H1 (cell line): ENCODE results near the gene MYO15A. TPM values are rescaled to one million over a fixed set of nuclear protein-coding genes. Genes with fewer than 3 reads are reported as not detected.

Source experiments
- CTCF ChIA-PET: fragments of 300-600 bp; sonication (Branson Sonifier 250); formaldehyde crosslinking; loops from one replicate; lab custom pipeline; 2021; ENCODE audit not compliant: partially characterized antibody; lab: Charles Lee
- POLR2A ChIA-PET: fragments of 300-600 bp; sonication (Branson Sonifier 250); formaldehyde crosslinking; loops from one replicate; lab custom pipeline; 2021; ENCODE audit warnings: inconsistent platforms; ENCODE audit not compliant: partially characterized antibody; lab: Charles Lee
- DNase-seq, 2 experiments: peaks; one replicate each; pipeline versions ENCODE4 v3.0.0 to v3.0.0-alpha.2; 2010 to 2022; ENCODE audit warnings: low spot score in 2 of 2, low read depth in 1 of 2, mixed read lengths in 1 of 2
- FAIRE-seq: peaks from 2 replicates; lab custom pipeline; 2011; peaks lifted over from hg19 to GRCh38; lab: Jason Lieb, UNC
- H2AFZ ChIP-seq: 2 replicates; pipeline ENCODE4 v1.8.1; 2012; ENCODE audit warnings: low read length, inconsistent platforms
- H2AK5ac ChIP-seq: 2 replicates; pipeline ENCODE4 v1.6.1; 2013; ENCODE audit warnings: low read depth, low read length
- H2BK120ac ChIP-seq: replicated peaks from 2 replicates; pipeline ENCODE3; 2013; ENCODE audit warnings: low read depth, low read length, inconsistent platforms
- H2BK12ac ChIP-seq: 2 replicates; pipeline ENCODE4 v1.6.1; 2013; ENCODE audit warnings: low read depth, low read length
- H2BK15ac ChIP-seq: 2 replicates; pipeline ENCODE4 v1.6.1; 2013; ENCODE audit warnings: low read length
- H2BK20ac ChIP-seq: 2 replicates; pipeline ENCODE4 v1.6.1; 2013; ENCODE audit warnings: low read length
- H2BK5ac ChIP-seq: 2 replicates; pipeline ENCODE4 v1.6.1; 2013; ENCODE audit warnings: low read depth, low read length
- H3K14ac ChIP-seq: 2 replicates; pipeline ENCODE4 v1.6.1; 2013; ENCODE audit warnings: inconsistent platforms; ENCODE audit not compliant: insufficient read length
- H3K18ac ChIP-seq: 2 replicates; pipeline ENCODE4 v1.6.1; 2013; ENCODE audit warnings: low read length; ENCODE audit errors: extremely low read depth
- H3K23ac ChIP-seq: 2 replicates; pipeline ENCODE4 v1.6.1; 2013; ENCODE audit warnings: inconsistent platforms; ENCODE audit not compliant: insufficient read length
- H3K23me2 ChIP-seq: 2 replicates; pipeline ENCODE4 v1.6.1; 2013; ENCODE audit warnings: low read depth, low read length
- H3K27ac ChIP-seq: 2 replicates; pipeline ENCODE4 v1.6.1; 2011; ENCODE audit warnings: low read depth, low read length, inconsistent platforms
- H3K27me3 ChIP-seq, 4 experiments: replicated peaks in 1 of 4; 1 replicate in 1 of 4; 2 replicates in 3 of 4; pipeline versions ENCODE4 v1.6.1 to v1.8.1; 2011 to 2013; ENCODE audit warnings: low read length in 3 of 4, mild to moderate bottlenecking in 3 of 4, inconsistent platforms in 2 of 4, mixed read lengths in 2 of 4, moderate library complexity in 1 of 4; ENCODE audit not compliant: control insufficient read depth in 3 of 4, insufficient read depth in 3 of 4; ENCODE audit errors: extremely low read depth in 1 of 4
- H3K36me3 ChIP-seq, 4 experiments: 2 replicates each; pipeline versions ENCODE4 v1.6.1 to v1.8.1; 2011 to 2013; ENCODE audit warnings: mild to moderate bottlenecking in 4 of 4, low read length in 3 of 4, moderate library complexity in 2 of 4, control low read depth in 1 of 4, inconsistent platforms in 1 of 4; ENCODE audit not compliant: insufficient read depth in 4 of 4, control insufficient read depth in 2 of 4
- H3K4ac ChIP-seq: replicated peaks from 2 replicates; pipeline ENCODE3; 2013; ENCODE audit warnings: low read length, low read depth, mixed read lengths, inconsistent platforms; ENCODE audit not compliant: insufficient read length
- H3K4me1 ChIP-seq, 4 experiments: replicated peaks in 1 of 4; 1 replicate in 1 of 4; 2 replicates in 3 of 4; pipeline versions ENCODE4 v1.6.1 to v1.8.1; 2011 to 2013; ENCODE audit warnings: low read length in 3 of 4, inconsistent platforms in 2 of 4, mixed read lengths in 1 of 4; ENCODE audit not compliant: insufficient read depth in 4 of 4, control insufficient read depth in 3 of 4
- H3K4me2 ChIP-seq, 2 experiments: 2 replicates each; pipeline versions ENCODE4 v1.6.1 to v1.8.1; 2011 to 2013; ENCODE audit warnings: low read depth in 2 of 2, low read length in 2 of 2, control low read depth in 1 of 2, inconsistent platforms in 1 of 2, mild to moderate bottlenecking in 1 of 2; ENCODE audit not compliant: insufficient read depth in 1 of 2
- H3K4me3 ChIP-seq, 4 experiments: fragments of 200-600, 300-600 bp in 1 of 4; sonication (generic), shearing (Covaris generic), sonication (Bioruptor Twin) in 1 of 4; 2 replicates each; pipeline versions ENCODE4 v1.5.1 to v1.8.1; 2011 to 2016; ENCODE audit warnings: low read length in 4 of 4, low read depth in 3 of 4, control low read depth in 2 of 4, inconsistent platforms in 2 of 4, mild to moderate bottlenecking in 2 of 4, mixed read lengths in 1 of 4, moderate library complexity in 1 of 4; ENCODE audit not compliant: insufficient read depth in 2 of 4; ENCODE audit errors: extremely low read depth in 1 of 4
- H3K56ac ChIP-seq: replicated peaks from 2 replicates; pipeline ENCODE3; 2013; ENCODE audit warnings: low read depth, mild to moderate bottlenecking, mixed read lengths, low read length, inconsistent platforms; ENCODE audit not compliant: insufficient read length
- H3K79me1 ChIP-seq: 2 replicates; pipeline ENCODE4 v1.6.1; 2013; ENCODE audit warnings: low read depth, low read length, control low read depth
- H3K79me2 ChIP-seq, 2 experiments: 2 replicates each; pipeline versions ENCODE4 v1.6.1 to v1.8.1; 2012 to 2013; ENCODE audit warnings: low read length in 2 of 2, mild to moderate bottlenecking in 2 of 2, inconsistent platforms in 1 of 2; ENCODE audit not compliant: insufficient read depth in 2 of 2, control insufficient read depth in 1 of 2
- H3K9ac ChIP-seq, 4 experiments: replicated peaks in 1 of 4; 1 replicate in 1 of 4; 2 replicates in 3 of 4; pipeline versions ENCODE4 v1.6.1 to v1.8.1; 2011 to 2013; ENCODE audit warnings: low read depth in 3 of 4, low read length in 3 of 4, control low read depth in 2 of 4, mild to moderate bottlenecking in 2 of 4, moderate library complexity in 2 of 4, inconsistent platforms in 1 of 4; ENCODE audit errors: extremely low read depth in 1 of 4
- H3K9me3 ChIP-seq, 2 experiments: 2 replicates each; pipeline versions ENCODE4 v1.6.1 to v1.8.1; 2012 to 2013; ENCODE audit warnings: mild to moderate bottlenecking in 2 of 2, moderate library complexity in 2 of 2, control low read depth in 1 of 2, inconsistent platforms in 1 of 2, low read depth in 1 of 2, low read length in 1 of 2, mixed read lengths in 1 of 2; ENCODE audit not compliant: insufficient read depth in 2 of 2
- H4K20me1 ChIP-seq, 2 experiments: replicated peaks in 1 of 2; 2 replicates each; pipeline versions ENCODE3 to v1.8.1; 2011 to 2013; ENCODE audit warnings: inconsistent platforms in 2 of 2, low read length in 2 of 2, mild to moderate bottlenecking in 1 of 2; ENCODE audit not compliant: insufficient read depth in 2 of 2, control insufficient read depth in 1 of 2
- H4K5ac ChIP-seq: 2 replicates; pipeline ENCODE4 v1.6.1; 2013; ENCODE audit warnings: low read length, low read depth, mixed read lengths, inconsistent platforms; ENCODE audit not compliant: insufficient read length
- H4K8ac ChIP-seq: 2 replicates; pipeline ENCODE4 v1.8.0; 2013; ENCODE audit warnings: mild to moderate bottlenecking, moderate library complexity, low read length, inconsistent platforms; ENCODE audit not compliant: insufficient read depth; ENCODE audit errors: extremely low read depth
- H4K91ac ChIP-seq: replicated peaks from 2 replicates; pipeline ENCODE3; 2013; ENCODE audit warnings: low read length, mixed read lengths, inconsistent platforms; ENCODE audit not compliant: insufficient read length
- BRCA1 ChIP-seq: IDR thresholded peaks from 2 replicates; pipeline ENCODE4 v1.6.1; 2012; ENCODE audit warnings: low read depth, low read length, improper control_type of control experiment
- CBX5 ChIP-seq: fragments of 300-800, 300-1000 bp; sonication (generic); IDR thresholded peaks from 2 replicates; pipeline ENCODE4 v1.7.1; 2016; ENCODE audit warnings: antibody characterized with exemption, low read length, low read depth
- CHD2 ChIP-seq: IDR thresholded peaks from 2 replicates; pipeline ENCODE4 v1.6.1; 2012; ENCODE audit warnings: low read length, improper control_type of control experiment
- GTF2F1 ChIP-seq: IDR thresholded peaks from 2 replicates; pipeline ENCODE4 v1.6.1; 2012; ENCODE audit warnings: low read depth, low read length, improper control_type of control experiment, borderline replicate concordance
- SAP30 ChIP-seq: fragments of 300-600 bp; sonication (generic); IDR thresholded peaks from 2 replicates; pipeline ENCODE4 v1.7.1; 2012; ENCODE audit warnings: low read length, moderate library complexity, mild to moderate bottlenecking, inconsistent platforms; ENCODE audit not compliant: insufficient read depth, insufficient replicate concordance
- SUZ12 ChIP-seq: fragments of 200-600 bp; sonication (generic); IDR thresholded peaks from 2 replicates; pipeline ENCODE4 v1.6.1; 2012; ENCODE audit warnings: mild to moderate bottlenecking, inconsistent platforms, low read length, moderate library complexity, mixed read lengths
- YY1 ChIP-seq: IDR thresholded peaks from 2 replicates; pipeline ENCODE4 v1.6.1; 2011; ENCODE audit warnings: low read depth, mild to moderate bottlenecking, low read length
- ZNF274 ChIP-seq: IDR thresholded peaks from 2 replicates; pipeline ENCODE4 v1.7.0; 2012; ENCODE audit warnings: low read length, borderline replicate concordance; ENCODE audit errors: extremely low read depth
- WGBS, 2 experiments: shearing (Covaris generic) in 1 of 2; methylation state at CpG; one replicate each; pipeline versions ENCODE4 v1.1.6 to v1.1.7; 2013 to 2015; ENCODE audit warnings: low lambda C conversion rate in 2 of 2, mixed read lengths in 2 of 2, inconsistent platforms in 1 of 2, low coverage in 1 of 2, missing lambda C conversion rate in 1 of 2; ENCODE audit not compliant: insufficient replicate concordance in 2 of 2, insufficient coverage in 1 of 2, insufficient read length in 1 of 2; ENCODE audit errors: extremely low coverage in 1 of 2, missing lambda C conversion rate in 1 of 2; 5-methylcytosine and 5-hydroxymethylcytosine counted together
- polyA plus RNA-seq, 7 experiments: library from polyadenylated mRNA; depleted of rRNA in 3 of 7; stranded (reverse) in 5 of 7; unstranded in 2 of 7; fragments of >200 nt in 5 of 7; fragments of 200-250 nt in 2 of 7; gene quantifications; 1 replicate in 5 of 7; 2 replicates in 1 of 7; 4 replicates in 1 of 7; pipeline versions ENCODE4 v1.2.1 to v1.2.3, GENCODE V29; 2011 to 2013; ENCODE audit warnings: missing spikeins in 2 of 7, mixed read lengths in 2 of 7
- total RNA-seq: library from RNA; stranded (reverse); fragmentation: NEBNext Ultra II Directional; extraction: Animal tissue kit (Norgen Biotek cat#: 25700); gene quantifications from 2 replicates; pipeline ENCODE4 v1.2.1, GENCODE V29; 2021

The MYO15A gene
- total and polyA plus RNA-seq, 2 of the 8 experiments (the other 6 are each of a cell fraction or from before 2014, with no cell fraction given), result 1.6 to 4.2 TPM

DNA sequence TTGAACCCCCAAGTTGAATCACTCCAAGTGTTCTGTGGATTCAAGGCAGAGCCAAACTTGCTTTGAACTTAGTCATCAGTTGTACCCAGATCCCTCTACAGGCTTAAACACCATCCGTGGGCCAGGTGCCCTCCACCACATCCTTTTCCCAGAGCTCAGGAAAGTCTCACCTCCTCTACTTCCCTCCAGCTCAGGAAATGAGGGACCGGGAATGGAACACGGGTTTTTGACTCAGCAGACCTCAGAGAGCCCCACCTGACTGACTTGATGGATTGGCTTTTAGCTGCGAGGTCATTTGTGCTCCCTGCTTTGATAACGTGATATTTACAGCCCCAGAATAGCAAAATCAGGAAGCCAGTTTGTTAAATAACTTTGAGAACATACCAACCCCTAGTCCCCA is 49.3 kb upstream of the MYO15A start:
- Histone ChIP-seq H4K91ac (no peak overlapping the region), H2AK5ac (no peak overlapping the region), H4K20me1 (peaks cover 0 to 2% of the 10 kb centered on the region in 2 experiments), H2BK20ac (no peak overlapping the region), H3K4ac (no peak overlapping the region), H3K23ac (no peak overlapping the region), H3K18ac (no peak overlapping the region), H2AFZ (no peak overlapping the region), H3K9me3 (no peaks in the 10 kb centered on the region), H3K4me1 (no peaks in the 10 kb centered on the region), H3K4me2 (no peak overlapping the region), H2BK5ac (no peak overlapping the region), H3K79me1 (no peaks in the 10 kb centered on the region), H3K23me2 (no peaks in the 10 kb centered on the region), H3K36me3 (peaks cover 0 to 10% (median 6%) of the 10 kb centered on the region in 4 experiments; a peak in 5 of 8 replicates), H3K14ac (no peak overlapping the region), H2BK15ac (no peak overlapping the region), H3K27ac (no peak overlapping the region), H3K56ac (no peak overlapping the region), H2BK12ac (no peak overlapping the region), H3K9ac (no peak overlapping the region), H3K27me3 (no peaks in the 10 kb centered on the region), H3K4me3 (no peak overlapping the region), H4K5ac (no peak overlapping the region), H4K8ac (no peak overlapping the region), H2BK120ac (no peak overlapping the region), H3K79me2 (no peaks in the 10 kb centered on the region)
- TF ChIP-seq BRCA1, result no peak
- no peak for TF ChIP-seq CHD2
- no peak for TF ChIP-seq ZNF274
- no peak for TF ChIP-seq SUZ12
- no peak for TF ChIP-seq CBX5
- TF ChIP-seq GTF2F1, result no peak
- TF ChIP-seq SAP30, result no peak
- TF ChIP-seq YY1, result no peak
- DNase-seq, result no peak
- ChIA-PET CTCF (interaction anchor here (0.7 to 1.6 kb wide), 4 partner anchors 9 to 82 kb away, joined by 3 to 4 read pairs (median 4); no protein-coding TSS in a partner anchor), POLR2A (interaction anchor here (0.6 to 1.1 kb wide), 2 partner anchors 9 to 11 kb away, joined by 3 to 4 read pairs; no protein-coding TSS in a partner anchor)
- 91% methylated on average over 5 of the region's 5 CpGs; no CpG with 5 or more reads in 1 of the 2 experiments for WGBS, 2 experiments
- FAIRE-seq, result no peak
